Kidney epithelial cell (primary cell): ENCODE results near the gene PEX10. TPM values are rescaled to one million over a fixed set of nuclear protein-coding genes. Genes with fewer than 3 reads are reported as not detected.

Experiments used
- DNase-seq: peaks from one replicate; pipeline ENCODE4 v3.0.0-alpha.2; 2010; ENCODE audit warnings: low read depth
- H3K27me3 ChIP-seq: 2 replicates; pipeline ENCODE4 v1.6.0; 2011; ENCODE audit warnings: low read length; ENCODE audit not compliant: control insufficient read depth, insufficient read depth
- H3K36me3 ChIP-seq: 2 replicates; pipeline ENCODE4 v1.5.1; 2011; ENCODE audit warnings: low read length; ENCODE audit not compliant: control insufficient read depth, insufficient read depth
- H3K4me3 ChIP-seq: 2 replicates; pipeline ENCODE4 v1.5.1; 2011; ENCODE audit warnings: low read depth, mild to moderate bottlenecking, control low read depth, low read length
- total RNA-seq: library from RNA; depleted of rRNA; stranded (reverse); fragments of >200 nt; gene quantifications from 2 replicates; pipeline ENCODE4 v1.2.3, GENCODE V29; 2015
- TF ChIP-seq, protein P1 (sequence below): IDR thresholded peaks from 2 replicates; pipeline ENCODE4 v1.5.1; 2011; ENCODE audit warnings: mild to moderate bottlenecking, moderate library complexity, low read length, control low read depth, inconsistent platforms; ENCODE audit not compliant: insufficient read depth, poor library complexity, severe bottlenecking

PEX10 gene
- total RNA-seq, 1 donor from 2014 or later = 50.4 TPM

DNA sequence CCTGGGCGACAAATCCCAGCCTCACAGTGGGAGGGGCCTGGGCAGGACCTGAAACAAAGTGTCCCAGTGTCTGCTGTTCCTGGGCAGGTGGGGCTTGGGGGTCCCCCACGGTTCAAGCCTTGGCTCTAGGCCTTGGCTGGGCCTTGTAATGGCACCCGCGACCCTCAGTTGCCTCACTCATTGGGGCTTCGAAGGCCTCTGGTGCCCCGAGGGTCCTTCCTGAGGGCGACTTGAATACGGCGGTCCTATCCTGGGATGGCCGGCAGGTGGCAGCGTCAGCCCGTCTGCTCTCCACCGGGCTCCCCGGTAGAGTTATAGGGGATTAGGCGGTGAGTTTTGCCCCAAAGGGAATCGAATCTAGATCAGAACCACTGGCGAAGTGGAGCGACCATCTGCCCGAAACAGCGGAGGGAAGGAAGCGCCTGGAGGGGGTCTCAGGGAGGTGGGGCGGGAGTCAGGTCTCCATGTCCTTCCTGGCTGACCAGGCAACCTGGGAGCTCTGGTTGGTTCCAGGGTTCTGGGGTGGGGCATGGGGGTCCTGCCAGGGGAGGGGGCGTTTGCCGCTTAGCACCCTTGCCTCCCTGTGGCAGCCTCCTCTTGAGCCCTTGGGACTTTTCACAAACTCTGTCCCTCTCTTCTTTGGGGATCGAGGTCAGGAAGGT is 2.1 kb upstream of the PEX10 start:
- H3K4me3 ChIP-seq = no peak overlapping the region
- TF ChIP-seq, protein P1, sequence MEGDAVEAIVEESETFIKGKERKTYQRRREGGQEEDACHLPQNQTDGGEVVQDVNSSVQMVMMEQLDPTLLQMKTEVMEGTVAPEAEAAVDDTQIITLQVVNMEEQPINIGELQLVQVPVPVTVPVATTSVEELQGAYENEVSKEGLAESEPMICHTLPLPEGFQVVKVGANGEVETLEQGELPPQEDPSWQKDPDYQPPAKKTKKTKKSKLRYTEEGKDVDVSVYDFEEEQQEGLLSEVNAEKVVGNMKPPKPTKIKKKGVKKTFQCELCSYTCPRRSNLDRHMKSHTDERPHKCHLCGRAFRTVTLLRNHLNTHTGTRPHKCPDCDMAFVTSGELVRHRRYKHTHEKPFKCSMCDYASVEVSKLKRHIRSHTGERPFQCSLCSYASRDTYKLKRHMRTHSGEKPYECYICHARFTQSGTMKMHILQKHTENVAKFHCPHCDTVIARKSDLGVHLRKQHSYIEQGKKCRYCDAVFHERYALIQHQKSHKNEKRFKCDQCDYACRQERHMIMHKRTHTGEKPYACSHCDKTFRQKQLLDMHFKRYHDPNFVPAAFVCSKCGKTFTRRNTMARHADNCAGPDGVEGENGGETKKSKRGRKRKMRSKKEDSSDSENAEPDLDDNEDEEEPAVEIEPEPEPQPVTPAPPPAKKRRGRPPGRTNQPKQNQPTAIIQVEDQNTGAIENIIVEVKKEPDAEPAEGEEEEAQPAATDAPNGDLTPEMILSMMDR = peak; percentile 85
- DNase-seq = no peak

DNA sequence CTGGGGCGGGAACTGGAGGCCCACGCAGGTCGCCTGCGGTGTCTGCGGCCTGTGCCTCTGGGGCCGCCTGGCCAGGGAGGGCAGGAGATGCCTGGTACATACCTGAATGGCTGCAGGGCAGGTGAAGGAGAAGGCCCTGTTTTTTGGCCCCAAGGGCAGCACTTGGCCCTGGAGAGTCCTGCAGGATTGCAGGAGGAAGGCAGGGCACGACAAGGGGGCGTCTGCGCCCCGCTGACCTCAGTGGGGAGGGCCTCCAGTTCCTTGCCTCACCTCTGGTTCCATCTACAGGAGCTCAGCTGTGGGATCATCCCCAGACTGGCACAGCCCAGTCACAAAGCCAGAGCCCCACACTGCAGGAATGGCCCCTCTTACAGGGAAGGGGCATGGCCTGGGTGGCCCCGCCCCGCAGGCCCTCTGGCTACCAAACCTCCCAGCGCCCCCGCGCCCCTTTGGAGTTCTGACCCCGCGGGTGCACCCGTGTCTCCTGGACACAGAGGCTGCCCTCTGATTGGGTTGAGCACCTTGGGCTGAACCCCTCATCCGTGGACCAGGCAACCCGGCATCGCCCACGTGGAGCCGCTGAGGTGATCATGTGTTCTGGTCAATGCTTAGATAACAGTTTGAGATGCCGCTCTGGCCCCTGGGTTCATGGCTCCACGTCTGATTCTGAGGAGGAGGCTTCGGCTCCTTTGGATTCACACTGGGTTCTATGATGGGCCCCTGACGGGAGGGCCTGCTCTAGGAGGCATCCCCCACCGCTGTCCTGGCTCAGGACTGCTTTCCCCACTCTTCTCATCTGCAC is 1.3 kb upstream of the PEX10 start:
- no peaks in the 10 kb centered on the region for H3K36me3 ChIP-seq
- peak overlapping the region; percentile 74 for H3K4me3 ChIP-seq
- DNase-seq = no peak
- TF ChIP-seq, protein P1 = no peak
- peaks cover 17% of the 10 kb centered on the region for H3K27me3 ChIP-seq

More for the DNA sequence above, 2.1 kb upstream of the PEX10 start:
- Histone ChIP-seq H3K27me3 (peaks cover 24% of the 10 kb centered on the region), H3K36me3 (no peaks in the 10 kb centered on the region)

DNA sequence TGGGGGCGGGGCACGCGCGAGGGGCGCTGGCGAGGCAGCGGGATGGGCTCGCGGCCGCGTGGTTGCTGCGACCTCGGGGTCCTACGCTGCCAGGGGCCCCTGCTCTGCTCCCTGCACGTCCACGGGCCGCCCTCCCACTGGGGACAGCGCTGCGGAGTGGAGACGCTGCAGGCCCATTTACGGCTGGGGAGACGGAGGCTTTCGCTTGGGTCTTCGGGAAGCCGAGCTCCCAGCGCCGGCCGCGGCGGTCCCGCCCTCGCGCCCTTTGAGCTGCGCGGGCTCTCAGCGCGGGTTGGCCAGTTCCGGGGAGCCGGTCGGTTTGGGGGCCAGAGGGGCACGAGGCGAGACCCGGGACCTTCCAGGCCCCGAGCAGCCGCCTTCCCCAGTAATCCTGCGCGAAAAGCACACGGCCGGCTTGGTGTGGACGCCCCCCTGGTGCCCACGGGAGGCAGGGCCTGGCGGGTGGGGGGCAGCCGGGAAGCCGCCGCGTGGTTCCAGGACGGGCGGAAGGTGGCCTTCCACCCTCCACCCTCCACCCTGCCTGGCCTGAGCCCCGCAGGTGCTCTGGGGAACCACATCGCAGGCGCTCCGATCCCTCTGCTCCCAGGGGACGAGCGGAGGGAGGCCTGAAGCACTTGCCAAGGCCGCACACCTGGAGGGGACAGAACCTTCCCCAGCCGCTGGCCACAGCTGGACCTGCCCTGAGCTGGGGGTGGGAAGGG is 570 bp upstream of the PEX10 start:
- Histone ChIP-seq H3K36me3 (no peaks in the 10 kb centered on the region), H3K27me3 (peaks cover 10% of the 10 kb centered on the region), H3K4me3 (peak overlapping the region; percentile 74)
- DNase-seq = no peak
- TF ChIP-seq, protein P1 = no peak

DNA sequence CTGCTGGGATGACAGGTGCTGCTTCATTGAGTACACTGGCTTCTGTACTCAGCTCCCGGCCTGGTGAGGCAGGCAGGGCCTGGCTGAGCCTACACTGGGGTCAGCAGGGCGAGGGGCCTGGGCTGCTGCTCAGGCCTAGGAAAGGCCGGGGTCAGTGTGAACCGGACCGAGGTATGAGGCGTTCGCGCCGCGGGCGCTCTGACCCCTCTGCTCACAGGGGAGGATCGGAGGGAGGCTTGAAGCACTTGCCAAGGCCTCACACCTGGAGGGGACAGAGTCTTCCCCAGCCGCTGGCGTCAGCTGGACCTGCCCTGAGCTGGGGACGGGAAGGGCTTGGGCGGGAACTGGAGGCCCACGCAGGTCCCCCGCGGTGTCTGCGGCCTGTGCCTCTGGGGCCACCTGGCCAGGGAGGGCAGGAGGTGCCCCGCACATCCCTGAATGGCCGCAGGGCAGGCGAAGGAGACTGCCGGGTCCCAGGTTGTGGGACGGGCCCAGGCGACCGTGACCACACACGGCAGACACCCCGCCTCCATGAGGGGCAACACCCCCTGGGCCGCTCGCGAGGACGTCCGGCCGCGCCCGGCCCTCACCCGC is 466 bp downstream of the PEX10 start:
- peaks cover 3% of the 10 kb centered on the region for H3K27me3 ChIP-seq
- peak overlapping the region; percentile 77 for H3K4me3 ChIP-seq
- TF ChIP-seq, protein P1 = no peak
- H3K36me3 ChIP-seq = peaks cover 3% of the 10 kb centered on the region
- DNase-seq = no peak

DNA sequence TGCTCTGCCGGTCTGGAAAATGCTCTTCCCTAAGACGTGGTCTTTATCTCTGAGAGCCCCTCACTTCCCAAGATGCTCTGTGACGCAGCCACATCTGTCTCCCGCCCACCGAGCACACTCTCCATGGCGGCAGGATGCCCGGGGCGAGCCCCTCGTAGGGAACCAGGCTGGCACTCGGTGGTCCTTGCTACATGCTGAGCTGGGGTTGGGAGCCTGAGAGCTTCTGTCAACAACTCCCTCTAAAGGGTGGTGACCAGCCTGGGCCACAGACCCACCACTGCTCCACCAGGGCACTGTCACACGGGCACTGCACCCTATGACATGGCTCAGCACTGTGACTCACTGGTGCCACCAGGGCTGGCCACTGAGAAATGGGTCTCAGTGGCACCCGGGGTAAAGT is 2.6 kb downstream of the PEX10 start:
- DNase-seq = no peak
- H3K36me3 ChIP-seq = peaks cover 3% of the 10 kb centered on the region
- no peaks in the 10 kb centered on the region for H3K27me3 ChIP-seq
- no peak overlapping the region for H3K4me3 ChIP-seq
- TF ChIP-seq, protein P1 = no peak
